Osteocyte (in vitro differentiated cells): ENCODE measurements around the gene THSD4. TPM values are rescaled to one million over a fixed set of nuclear protein-coding genes. Genes with fewer than 3 reads are reported as not detected.

Source experiments
- DNase-seq: peaks from one replicate; pipeline ENCODE4 v3.0.0; 2021; ENCODE audit warnings: mixed read lengths; ENCODE audit not compliant: unreplicated experiment; ENCODE audit errors: extremely low spot score
- H3K27ac Mint-ChIP-seq: one replicate; pipeline ENCODE4 v1.8.0; 2021; ENCODE audit warnings: mild to moderate bottlenecking, mixed read lengths; ENCODE audit not compliant: unreplicated experiment
- H3K27me3 Mint-ChIP-seq: one replicate; pipeline ENCODE4 v1.8.0; 2021; ENCODE audit warnings: mixed read lengths; ENCODE audit not compliant: unreplicated experiment
- H3K36me3 Mint-ChIP-seq: one replicate; pipeline ENCODE4 v1.8.0; 2021; ENCODE audit warnings: mixed read lengths; ENCODE audit not compliant: unreplicated experiment
- H3K4me1 Mint-ChIP-seq: one replicate; pipeline ENCODE4 v1.8.0; 2021; ENCODE audit warnings: mixed read lengths; ENCODE audit not compliant: unreplicated experiment
- H3K4me3 Mint-ChIP-seq: one replicate; pipeline ENCODE4 v1.8.0; 2021; ENCODE audit warnings: mild to moderate bottlenecking, moderate library complexity, mixed read lengths; ENCODE audit not compliant: unreplicated experiment
- H3K9me3 Mint-ChIP-seq: one replicate; pipeline ENCODE4 v1.8.0; 2021; ENCODE audit warnings: mixed read lengths; ENCODE audit not compliant: unreplicated experiment
- CTCF ChIP-seq: fragments of 200-600 bp; sonication (generic); IDR thresholded peaks from 2 replicates; pipeline ENCODE4 v1.5.0; 2021; ENCODE audit warnings: antibody characterized with exemption, mild to moderate bottlenecking, moderate library complexity
- total RNA-seq: library from RNA; stranded (reverse); gene quantifications from 2 replicates; pipeline ENCODE4 v1.2.1, GENCODE V29; 2021

THSD4 gene
- total RNA-seq, 1 donor from 2014 or later: 5.7 TPM

GRCh38 chr15:71239592-71240364 lies 124.5 kb downstream of the THSD4 start:
- H3K27me3 Mint-ChIP-seq: no peaks in the 10 kb centered on the region
- H3K4me1 Mint-ChIP-seq: peaks cover 8% of the 10 kb centered on the region
- DNase-seq: no peak
- TF ChIP-seq CTCF: no peak
- no peaks in the 10 kb centered on the region for H3K9me3 Mint-ChIP-seq
- peaks cover 3% of the 10 kb centered on the region for H3K36me3 Mint-ChIP-seq
- no peak overlapping the region for H3K4me3 Mint-ChIP-seq
- H3K27ac Mint-ChIP-seq: no peak overlapping the region

- no peak overlapping the region for H3K27ac Mint-ChIP-seq
- no peak for DNase-seq
- peaks cover 7% of the 10 kb centered on the region for H3K4me1 Mint-ChIP-seq
- TF ChIP-seq CTCF: no peak
- no peaks in the 10 kb centered on the region for H3K9me3 Mint-ChIP-seq
- no peak overlapping the region for H3K4me3 Mint-ChIP-seq
- H3K27me3 Mint-ChIP-seq: no peaks in the 10 kb centered on the region
- peaks cover 3% of the 10 kb centered on the region for H3K36me3 Mint-ChIP-seq
Observed at GRCh38 chr15:71242292-71242691, 127.0 kb downstream of the THSD4 start.

GRCh38 chr15:71244250-71244649 lies 129.0 kb downstream of the THSD4 start:
- H3K27ac Mint-ChIP-seq: no peak overlapping the region
- H3K36me3 Mint-ChIP-seq: peaks cover 3% of the 10 kb centered on the region
- H3K27me3 Mint-ChIP-seq: no peaks in the 10 kb centered on the region
- no peaks in the 10 kb centered on the region for H3K9me3 Mint-ChIP-seq
- H3K4me1 Mint-ChIP-seq: peaks cover 2% of the 10 kb centered on the region
- no peak overlapping the region for H3K4me3 Mint-ChIP-seq
- DNase-seq: no peak
- no peak for TF ChIP-seq CTCF

GRCh38 chr15:71245588-71245987 lies 130.3 kb downstream of the THSD4 start:
- H3K4me1 Mint-ChIP-seq: peaks cover 12% of the 10 kb centered on the region
- no peaks in the 10 kb centered on the region for H3K27me3 Mint-ChIP-seq
- H3K27ac Mint-ChIP-seq: no peak overlapping the region

More at GRCh38 chr15:71245588-71245987, 130.3 kb downstream of the THSD4 start:
- TF ChIP-seq CTCF: no peak
- Mint-ChIP-seq H3K36me3 (peaks cover 3% of the 10 kb centered on the region), H3K9me3 (no peaks in the 10 kb centered on the region), H3K4me3 (no peak overlapping the region)
- DNase-seq: no peak
